ENCODE data around the gene DRAXIN.

Gene DRAXIN

GRCh38 chr1:11691302-11691914, at the start of gene DRAXIN:
TSS of gene DRAXIN (plus strand) at chr1:11691710. CDS start at chr1:11706259, 14,549 bp downstream.
- DNase-seq, result peak in 1 of 3 donors; percentile 52

GRCh38 chr1:11641776-11642305, 49.7 kb upstream of the DRAXIN start:
- no peak for DNase-seq

- peak; percentile 62 to 79 (median 78) for DNase-seq
Observed at GRCh38 chr1:11642418-11643017, 49.0 kb upstream of the DRAXIN start.

- no peak for DNase-seq
Observed at GRCh38 chr1:11643782-11644181, 47.7 kb upstream of the DRAXIN start.

- DNase-seq, result no peak
Observed at GRCh38 chr1:11645270-11645669, 46.2 kb upstream of the DRAXIN start.

- peak; percentile 81 to 95 (median 90) for DNase-seq
Observed at GRCh38 chr1:11645670-11646265, 45.7 kb upstream of the DRAXIN start.

GRCh38 chr1:11646317-11646716, 45.2 kb upstream of the DRAXIN start:
- no peak for DNase-seq

GRCh38 chr1:11647333-11647732, 44.2 kb upstream of the DRAXIN start:
- DNase-seq, result no peak

- no peak for DNase-seq
Observed at GRCh38 chr1:11648039-11648438, 43.5 kb upstream of the DRAXIN start.

- peak in 1 of 3 donors; percentile 54 for DNase-seq
Observed at GRCh38 chr1:11648732-11649158, 42.8 kb upstream of the DRAXIN start.

- no peak for DNase-seq
Observed at GRCh38 chr1:11649237-11649623, 42.3 kb upstream of the DRAXIN start.

GRCh38 chr1:11649624-11650330, 41.7 kb upstream of the DRAXIN start:
- no peak for DNase-seq

GRCh38 chr1:11650331-11650991, 41.0 kb upstream of the DRAXIN start:
- DNase-seq, result peak; percentile 79 to 91 (median 84)

GRCh38 chr1:11651017-11651416, 40.5 kb upstream of the DRAXIN start:
- no peak for DNase-seq

- DNase-seq, result no peak
Observed at GRCh38 chr1:11652203-11652780, 39.2 kb upstream of the DRAXIN start.

GRCh38 chr1:11653101-11653860, 38.2 kb upstream of the DRAXIN start:
- DNase-seq, result no peak

GRCh38 chr1:11653861-11654136, 37.7 kb upstream of the DRAXIN start:
- no peak for DNase-seq

GRCh38 chr1:11654137-11654938, 37.2 kb upstream of the DRAXIN start, which contains the start of the genes FBXO2 and FBXO44:
TSS of gene FBXO2 (minus strand) at chr1:11654429. CDS start at chr1:11654340, 89 bp downstream.
TSS of gene FBXO44 (plus strand) at chr1:11654877. CDS start at chr1:11655836, 959 bp downstream.
- peak in 2 of 3 donors; percentile 42 to 76 for DNase-seq

- DNase-seq, result no peak
Observed at GRCh38 chr1:11654939-11655808, 36.3 kb upstream of the DRAXIN start.

- DNase-seq, result no peak
Observed at GRCh38 chr1:11657654-11658053, 33.9 kb upstream of the DRAXIN start.
